Sigmoid colon (tissue), 4 donors: ENCODE results near the gene ARHGEF7.

Experiments used
- EP300 ChIP-seq, 4 donors: sonication (generic); formaldehyde crosslinking; IDR thresholded peaks; one replicate each; pipeline ENCODE4 v1.6.1; 2017; ENCODE audit warnings: antibody characterized with exemption in 4 of 4
- POLR2A ChIP-seq, 2 donors: fragments of 450-650 bp; IDR thresholded peaks; one replicate each; pipeline ENCODE4 v1.6.1; 2016; ENCODE audit warnings: antibody characterized with exemption in 2 of 2, mild to moderate bottlenecking in 2 of 2, moderate library complexity in 2 of 2
- POLR2AphosphoS5 ChIP-seq, 4 donors: sonication (generic); formaldehyde crosslinking; IDR thresholded peaks; one replicate each; pipeline ENCODE4 v1.6.1; 2017; ENCODE audit warnings: antibody characterized with exemption in 4 of 4
- TF ChIP-seq, protein P1 (sequence below), 4 experiments: fragments of 450-650 bp in 3 of 4; fragments of 200-600 bp in 1 of 4; IDR thresholded peaks; one replicate each; pipeline ENCODE4 v1.5.1; 2016 to 2019; ENCODE audit warnings: antibody characterized with exemption in 4 of 4, mild to moderate bottlenecking in 3 of 4, moderate library complexity in 2 of 4

DNA sequence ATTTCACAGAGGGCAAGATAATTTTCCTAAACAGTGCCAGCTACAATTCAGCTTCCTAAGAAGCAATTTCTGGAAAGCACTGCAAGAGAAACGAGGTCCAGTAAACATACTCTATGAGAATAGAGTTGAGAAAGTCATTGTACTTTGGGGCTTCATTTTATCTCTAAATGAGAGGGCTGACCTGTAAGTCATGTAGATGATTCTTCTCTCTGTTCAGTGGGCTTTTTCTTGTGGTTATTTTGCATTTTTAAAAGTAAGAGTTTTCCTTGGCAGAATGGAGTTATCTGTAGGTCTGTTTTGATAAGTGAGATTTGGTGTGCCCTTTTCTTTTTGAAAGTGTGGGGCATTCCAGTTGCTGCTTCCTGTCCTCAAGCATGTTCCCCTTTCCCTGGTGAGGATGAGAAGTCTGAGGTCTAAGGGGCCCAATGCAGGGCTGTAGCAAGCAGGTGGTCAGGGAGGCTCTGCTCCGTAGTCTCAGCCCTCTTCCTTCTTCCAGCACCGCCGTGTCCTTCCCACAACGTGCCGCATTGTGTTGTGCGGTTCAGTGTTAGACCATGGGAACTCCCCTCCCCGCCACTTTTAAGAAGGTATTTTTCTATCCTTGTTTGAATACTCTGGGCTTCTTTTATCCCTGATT, 86.3 kb downstream of the ARHGEF7 start:
- TF ChIP-seq, protein P1, sequence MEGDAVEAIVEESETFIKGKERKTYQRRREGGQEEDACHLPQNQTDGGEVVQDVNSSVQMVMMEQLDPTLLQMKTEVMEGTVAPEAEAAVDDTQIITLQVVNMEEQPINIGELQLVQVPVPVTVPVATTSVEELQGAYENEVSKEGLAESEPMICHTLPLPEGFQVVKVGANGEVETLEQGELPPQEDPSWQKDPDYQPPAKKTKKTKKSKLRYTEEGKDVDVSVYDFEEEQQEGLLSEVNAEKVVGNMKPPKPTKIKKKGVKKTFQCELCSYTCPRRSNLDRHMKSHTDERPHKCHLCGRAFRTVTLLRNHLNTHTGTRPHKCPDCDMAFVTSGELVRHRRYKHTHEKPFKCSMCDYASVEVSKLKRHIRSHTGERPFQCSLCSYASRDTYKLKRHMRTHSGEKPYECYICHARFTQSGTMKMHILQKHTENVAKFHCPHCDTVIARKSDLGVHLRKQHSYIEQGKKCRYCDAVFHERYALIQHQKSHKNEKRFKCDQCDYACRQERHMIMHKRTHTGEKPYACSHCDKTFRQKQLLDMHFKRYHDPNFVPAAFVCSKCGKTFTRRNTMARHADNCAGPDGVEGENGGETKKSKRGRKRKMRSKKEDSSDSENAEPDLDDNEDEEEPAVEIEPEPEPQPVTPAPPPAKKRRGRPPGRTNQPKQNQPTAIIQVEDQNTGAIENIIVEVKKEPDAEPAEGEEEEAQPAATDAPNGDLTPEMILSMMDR (IDR thresholded peaks at IDR 0.05) = no peak
- TF ChIP-seq POLR2AphosphoS5 (IDR thresholded peaks at IDR 0.05) = no peak
- no peak for TF ChIP-seq EP300 (IDR thresholded peaks at IDR 0.05)
- no peak for TF ChIP-seq POLR2A (IDR thresholded peaks at IDR 0.05)
